GM18873 (cell line): ENCODE measurements around the gene PKD2.
"Not testable (repeated sequence)": the region's sequence is repeated elsewhere in the genome, so short reads cannot be mapped to it uniquely, and the experiment has no call there.

ENCODE experiments used
- ATAC-seq: cut with Tn5 transposase; IDR thresholded peaks from one replicate; pipeline ENCODE4 v1.9.1; 2021; ENCODE audit warnings: mild to moderate bottlenecking, moderate library complexity, moderate number of reproducible peaks; ENCODE audit not compliant: unreplicated experiment, low FRiP score

Gene PKD2

DNA sequence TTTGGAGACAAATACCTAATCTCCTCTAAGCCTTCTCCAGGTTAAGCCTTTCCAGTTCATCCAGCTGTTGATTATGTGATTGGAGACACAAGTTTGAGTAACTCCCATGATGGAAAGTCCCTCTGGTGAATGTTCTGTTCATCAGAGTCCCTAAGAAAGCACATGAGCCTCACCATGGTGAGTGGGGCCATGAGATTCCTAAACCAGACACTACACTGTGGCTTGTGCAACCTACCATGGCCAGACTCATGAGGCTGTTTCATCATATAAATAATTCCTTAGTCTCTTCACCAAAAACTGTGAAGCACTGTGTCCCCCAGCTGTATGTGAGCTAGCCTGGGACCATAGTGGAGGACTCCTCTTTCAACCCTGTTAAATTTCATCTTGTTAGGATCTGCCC, 14.4 kb downstream of the PKD2 start:
- ATAC-seq = no peak

DNA sequence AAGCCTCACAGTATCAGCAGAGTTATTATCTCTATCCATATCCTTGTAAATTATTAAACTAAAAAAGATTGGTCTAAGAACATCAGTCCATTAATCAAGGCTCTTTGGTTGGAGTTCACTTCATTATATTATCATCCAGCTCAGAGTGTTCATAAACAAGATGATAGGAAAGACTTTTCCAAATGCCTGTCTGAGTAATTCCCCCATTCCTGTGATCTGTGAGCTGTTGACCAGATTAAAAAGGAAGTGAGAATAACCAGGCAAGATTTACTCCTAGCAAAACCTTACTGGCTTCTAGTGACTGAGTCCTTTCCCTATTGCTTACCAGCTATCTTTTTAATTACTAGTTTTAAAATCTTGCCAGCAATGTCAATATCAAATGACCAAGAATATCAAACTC, 14.9 kb downstream of the PKD2 start:
- no peak for ATAC-seq

DNA sequence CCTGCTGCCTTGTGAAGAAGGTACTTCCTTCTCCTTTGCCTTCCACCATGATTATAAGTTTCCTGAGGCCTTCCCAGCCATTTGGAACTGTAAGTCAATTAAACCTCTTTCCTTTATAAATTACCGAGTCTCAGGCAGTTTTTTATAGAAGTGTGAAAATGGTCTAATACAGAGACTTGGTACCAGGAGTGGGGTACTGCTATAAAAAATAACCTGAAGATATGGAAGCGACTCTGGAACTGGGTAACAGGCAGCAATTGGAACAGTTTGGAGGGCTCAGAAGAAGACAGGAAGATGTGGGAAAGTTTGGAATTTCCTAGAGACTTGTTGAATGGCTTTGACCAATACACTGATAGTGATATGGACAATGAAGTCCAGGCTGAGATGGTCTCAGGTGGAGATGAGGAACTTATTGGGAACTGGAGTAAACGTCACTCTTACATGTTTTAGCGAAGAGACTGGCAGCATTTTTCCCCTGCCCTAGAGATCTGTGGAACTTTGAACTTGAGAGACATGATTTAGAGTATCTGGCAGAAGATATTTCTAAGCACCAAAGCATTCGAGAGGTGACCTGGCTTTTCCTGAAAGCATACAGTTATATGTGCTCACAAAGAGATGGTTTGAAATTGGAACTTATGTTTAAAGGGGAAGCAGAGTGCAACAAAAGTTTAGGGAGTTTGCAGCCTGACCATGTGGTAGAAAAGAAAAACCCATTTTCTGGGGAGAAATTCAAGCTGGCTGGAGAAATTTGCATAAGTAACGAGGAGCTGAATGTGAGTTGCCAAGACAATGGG, 18.6 kb downstream of the PKD2 start:
- ATAC-seq = not testable (repeated sequence)

DNA sequence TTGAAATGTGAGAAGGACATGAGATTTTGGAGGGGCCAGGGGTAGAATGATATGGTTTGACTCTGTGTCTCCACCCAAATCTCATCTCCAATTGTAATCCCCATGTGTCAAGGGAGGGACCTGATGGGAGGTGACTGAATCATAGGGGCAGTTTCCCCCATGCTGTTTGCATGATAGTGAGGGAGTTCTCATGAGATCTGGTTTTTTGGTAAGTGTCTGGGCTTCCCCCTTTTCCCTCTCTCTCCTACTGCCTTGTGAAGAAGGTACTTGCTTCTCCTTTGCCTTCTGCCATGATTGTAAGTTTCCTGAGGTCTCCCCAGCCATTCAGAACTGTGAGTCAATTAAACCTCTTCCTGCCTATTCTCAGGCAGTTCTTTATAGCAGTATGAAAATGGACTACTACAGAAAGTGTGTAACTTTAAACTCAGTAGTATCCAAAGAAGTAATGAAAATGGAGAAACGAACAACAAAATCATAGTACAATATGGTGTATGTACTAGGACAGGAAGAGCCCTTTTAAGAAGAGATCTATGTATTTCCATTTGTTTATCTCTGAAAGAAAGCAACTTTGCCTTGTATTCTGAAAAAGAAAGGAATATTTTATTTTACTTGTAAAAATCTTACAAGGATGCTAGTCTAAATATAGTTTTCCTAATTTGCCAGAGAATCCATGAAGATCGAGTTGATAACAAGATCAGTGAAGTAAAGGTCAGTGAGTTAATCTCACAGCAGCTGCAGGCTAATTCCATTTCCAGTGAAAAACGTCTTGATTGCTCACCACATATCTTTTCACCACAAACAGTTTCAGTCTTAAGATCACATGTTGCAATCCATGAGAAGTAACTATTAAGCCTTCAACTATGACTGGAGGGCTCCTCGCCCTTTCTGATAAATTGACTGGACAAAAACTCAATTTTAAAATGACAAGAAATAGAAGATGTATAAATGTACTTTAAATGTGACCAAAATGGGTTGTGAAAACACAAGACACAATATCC, 20.5 kb downstream of the PKD2 start:
- no peak for ATAC-seq

DNA sequence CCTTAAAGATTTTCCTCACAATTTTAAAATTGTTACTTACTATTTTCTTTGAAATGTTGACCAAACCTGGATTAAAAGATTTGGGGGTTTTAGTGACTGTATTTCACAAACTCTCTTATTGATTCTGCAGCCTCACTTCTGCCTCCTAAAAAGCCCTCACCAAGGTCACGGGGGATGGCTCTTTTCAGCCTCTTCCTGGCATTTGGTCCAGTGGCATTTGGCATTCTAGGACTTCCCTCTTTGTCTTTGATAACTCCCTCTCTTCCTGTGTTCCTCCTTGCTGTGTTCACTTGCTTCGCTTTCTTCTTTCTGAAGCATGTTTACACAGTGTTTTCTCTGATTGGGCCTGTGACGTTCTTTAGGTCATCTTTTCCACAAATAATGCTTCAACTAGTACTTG, 21.5 kb downstream of the PKD2 start:
- ATAC-seq = no peak

DNA sequence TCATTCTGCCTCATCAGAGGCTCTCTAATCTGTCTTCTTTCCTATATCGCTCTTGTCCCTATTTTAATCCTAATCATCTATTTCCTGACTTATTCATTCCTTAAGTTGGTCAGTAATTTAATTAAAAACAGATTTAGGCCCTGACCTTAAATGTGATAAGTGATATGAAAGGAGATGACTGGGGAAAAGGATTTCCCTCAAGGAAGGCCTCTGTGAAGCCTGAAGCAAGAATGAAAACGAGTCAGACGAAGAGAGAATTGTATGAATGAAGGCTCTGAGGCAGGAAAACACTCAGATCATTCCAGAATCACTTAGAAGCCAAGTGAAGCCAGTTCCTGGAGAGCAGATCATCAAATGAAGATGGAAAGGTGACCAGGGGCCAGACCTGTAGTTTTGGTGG, 22.1 kb downstream of the PKD2 start:
- ATAC-seq = no peak

DNA sequence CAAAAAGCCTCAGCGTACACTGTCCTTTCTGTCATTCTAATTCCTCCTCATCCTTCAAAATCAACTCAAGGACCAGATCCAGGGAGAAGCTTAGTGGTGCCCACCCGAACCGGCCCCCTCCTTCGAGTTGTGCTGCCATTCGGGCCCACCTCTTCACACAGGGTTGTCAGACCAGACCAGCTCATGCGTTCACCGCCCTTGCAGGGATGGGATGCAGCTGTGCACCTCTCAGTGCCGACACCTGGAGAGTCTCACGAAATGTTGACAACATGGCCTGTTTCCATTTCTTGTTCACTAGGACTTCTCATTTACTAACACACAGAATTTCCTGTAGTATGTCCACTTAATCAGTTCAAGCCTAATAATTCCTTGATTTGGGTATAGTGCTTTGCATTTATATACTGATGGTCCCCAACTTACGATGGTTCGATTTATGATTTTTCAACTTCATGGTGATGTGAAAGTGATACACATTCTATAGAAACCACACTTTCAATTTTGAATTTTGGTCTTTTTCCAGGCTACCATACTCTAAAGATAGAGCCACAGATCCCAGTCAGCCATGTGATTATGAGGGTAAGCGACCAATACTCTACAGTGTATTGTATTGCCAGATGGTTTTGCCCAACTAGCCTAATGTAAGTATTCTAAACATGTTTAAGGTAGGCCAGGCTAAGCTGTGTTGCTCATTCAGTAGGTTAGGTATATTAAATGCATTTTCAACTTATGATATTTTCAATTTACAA, 23.3 kb downstream of the PKD2 start:
- ATAC-seq = no peak

DNA sequence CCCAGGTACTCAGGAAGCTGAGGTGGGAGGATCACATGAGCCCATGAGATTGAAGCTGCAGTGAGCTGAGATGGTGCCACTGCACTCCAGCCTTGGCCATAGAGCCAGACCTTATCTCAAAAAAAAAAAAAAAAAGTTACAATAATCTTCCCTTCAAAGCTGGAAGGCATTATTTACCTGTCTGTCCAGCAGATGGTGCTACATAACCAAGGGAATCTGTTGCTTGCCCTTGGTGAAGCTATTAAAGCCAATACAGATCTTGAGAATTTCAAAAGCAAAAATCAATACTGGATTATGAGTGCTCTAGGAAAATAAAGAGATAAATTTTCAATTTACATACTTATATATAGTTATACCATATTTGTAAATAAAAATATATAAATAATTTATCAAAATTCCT, 25.9 kb downstream of the PKD2 start:
- ATAC-seq = no peak

DNA sequence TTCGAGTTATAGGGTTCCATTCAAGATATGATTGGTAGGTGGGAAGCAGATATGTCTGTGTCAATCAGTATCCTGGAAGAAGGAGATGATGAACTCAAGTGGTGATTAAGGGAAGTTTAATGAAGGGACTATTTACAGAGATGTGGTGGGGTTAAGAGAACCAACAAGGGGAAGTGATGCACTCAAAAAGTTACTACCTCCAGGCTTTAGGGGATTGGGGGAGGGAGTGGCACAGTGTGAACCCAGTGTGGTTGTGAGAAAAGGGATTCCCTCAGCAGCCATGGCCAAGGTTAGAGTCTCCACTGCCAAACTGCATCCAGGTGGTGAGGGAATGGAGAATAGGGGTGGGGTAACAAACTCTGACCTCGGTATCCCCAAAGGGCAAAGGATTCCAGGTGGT, 27.9 kb downstream of the PKD2 start:
- no peak for ATAC-seq

DNA sequence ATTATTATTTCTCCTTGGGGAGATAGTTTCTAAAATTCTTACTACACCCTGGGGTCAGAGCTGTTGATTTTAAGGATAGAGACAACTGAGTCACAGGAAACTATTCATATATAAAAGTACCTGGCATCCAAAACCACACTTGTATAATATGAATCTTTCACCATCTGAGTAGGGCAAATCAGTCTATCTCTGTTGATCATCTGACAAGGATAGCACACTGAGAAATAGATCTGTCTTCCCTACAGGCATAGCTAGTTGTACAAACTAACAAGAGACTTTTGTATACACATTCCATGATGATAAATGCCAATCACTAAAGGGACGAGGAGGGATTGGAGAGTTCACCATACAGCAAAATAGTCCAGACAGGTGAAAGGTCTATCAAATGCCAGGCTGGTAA, 30.0 kb downstream of the PKD2 start:
- no peak for ATAC-seq

DNA sequence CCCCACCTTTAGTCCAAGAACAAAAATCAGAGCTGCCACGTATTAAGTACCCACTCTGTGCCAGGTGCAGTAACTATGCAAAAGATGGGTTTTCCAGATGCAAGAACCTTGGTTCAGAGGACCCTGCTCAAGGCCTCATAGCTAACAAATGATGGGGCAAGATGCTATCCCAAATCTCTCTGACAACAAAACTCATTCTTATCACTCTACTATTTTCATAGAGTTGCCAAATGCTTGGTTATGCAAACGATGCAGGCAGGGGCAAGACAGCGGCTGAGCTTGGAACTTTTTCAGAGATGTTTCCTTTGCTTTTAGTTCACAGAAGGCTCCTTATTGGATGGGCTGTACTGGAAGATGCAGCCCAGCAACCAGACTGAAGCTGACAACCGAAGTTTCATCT, 30.5 kb downstream of the PKD2 start:
- no peak for ATAC-seq

DNA sequence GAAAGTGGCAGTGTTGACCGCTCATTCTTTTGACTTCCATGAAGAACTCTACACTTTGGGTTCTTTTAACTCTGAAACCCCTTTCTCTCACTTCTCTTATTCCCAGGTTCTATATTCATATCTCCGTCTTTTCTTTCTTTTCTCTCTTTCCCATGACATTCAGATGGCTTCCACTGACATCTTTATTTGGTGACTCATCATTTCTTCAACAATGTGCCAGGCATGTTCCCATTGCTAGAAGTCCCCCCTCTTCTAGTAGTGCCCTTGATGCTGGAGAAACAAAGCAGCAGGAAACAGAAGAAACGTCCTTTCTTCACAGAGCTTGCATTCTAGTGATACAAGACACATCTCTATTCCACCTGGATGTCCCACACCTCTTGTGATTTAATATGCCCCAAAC, 33.3 kb downstream of the PKD2 start:
- ATAC-seq = no peak

DNA sequence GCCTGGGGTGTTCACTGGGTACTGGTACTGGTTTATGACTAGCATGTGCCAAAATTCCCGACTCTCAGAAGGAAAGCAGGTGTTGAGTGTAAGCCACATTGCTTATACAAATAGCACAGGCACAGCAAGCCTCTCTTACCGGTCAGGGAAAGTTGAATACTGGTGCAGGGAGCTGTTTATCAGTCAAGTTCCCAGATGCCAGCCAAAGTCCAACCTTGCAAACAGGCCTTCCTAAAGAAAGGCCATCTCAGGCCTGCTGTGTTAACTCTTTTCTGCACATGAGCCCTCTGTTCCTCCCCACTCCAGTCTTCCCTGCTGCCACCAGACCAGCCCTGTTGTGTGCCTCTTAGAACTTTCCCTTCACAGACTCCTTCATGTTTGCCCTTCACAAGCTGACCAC, 34.2 kb downstream of the PKD2 start:
- no peak for ATAC-seq

DNA sequence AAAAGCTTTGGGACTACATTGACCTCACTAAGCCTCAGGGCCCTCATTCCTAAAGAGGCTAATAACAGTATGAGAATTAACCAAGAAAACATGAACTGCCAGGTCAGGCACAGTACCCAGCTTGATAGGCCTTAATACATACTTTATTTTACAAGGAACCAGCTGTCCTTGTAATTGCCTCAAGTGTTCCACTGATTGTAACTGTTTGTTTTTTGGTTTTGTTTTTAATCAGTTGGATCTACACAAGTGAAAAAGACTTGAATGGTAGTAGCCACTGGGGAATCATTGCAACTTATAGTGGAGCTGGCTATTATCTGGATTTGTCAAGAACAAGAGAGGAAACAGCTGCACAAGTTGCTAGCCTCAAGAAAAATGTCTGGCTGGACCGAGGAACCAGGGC, 35.6 kb downstream of the PKD2 start:
- no peak for ATAC-seq

DNA sequence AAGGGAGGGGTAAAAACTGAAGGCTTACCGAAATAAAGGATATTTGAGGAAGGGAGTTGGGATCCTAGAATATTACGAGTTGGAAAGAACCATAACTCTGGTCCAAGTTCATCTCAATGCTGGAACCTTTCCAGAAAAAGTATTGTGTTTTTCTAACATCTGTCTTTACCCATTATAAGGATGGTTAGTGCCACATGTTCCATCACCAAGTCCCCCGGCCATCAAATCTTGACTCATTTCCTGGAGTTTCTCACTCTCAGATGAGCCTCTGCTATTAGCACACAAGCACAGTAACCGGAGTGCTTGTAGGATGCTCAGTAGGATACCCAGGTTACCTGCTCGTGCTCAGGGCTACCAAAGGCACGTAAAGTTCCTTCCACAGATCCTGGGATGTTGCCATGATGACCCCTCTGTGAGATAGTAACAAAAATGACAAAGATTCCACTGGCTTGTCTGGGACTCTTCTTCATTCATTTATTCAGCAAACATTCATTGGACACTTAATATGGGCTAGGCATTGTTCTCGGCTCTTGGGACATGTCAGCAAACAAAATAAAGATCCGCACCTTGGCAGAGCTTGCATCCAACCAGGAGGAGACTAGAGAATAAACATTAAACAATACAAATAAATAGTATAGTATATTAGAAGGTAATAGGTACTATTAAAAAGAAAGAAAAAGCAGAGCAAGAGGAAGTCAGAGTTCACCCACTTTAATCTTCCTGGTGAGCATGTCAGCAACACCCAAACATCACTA, 36.3 kb downstream of the PKD2 start:
- ATAC-seq = no peak

DNA sequence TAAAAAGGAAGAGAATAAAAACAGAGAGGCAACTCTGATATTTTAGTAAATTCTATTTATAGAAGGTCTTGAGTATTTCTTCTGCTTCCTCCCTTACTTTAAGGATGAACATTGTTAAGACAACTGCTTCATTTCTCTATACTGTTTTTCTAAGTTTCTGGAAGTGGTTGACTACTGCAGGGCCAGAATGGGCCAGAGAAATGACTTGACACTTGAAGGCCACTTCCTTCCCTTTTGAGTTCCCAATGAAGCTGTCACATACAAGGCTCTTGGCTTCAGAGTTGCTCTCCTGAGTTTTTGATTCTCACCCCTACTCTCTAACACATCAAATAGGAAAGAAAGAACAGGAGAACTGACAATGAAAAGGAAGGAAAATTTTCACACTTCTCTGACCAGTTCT, 37.6 kb downstream of the PKD2 start:
- no peak for ATAC-seq

DNA sequence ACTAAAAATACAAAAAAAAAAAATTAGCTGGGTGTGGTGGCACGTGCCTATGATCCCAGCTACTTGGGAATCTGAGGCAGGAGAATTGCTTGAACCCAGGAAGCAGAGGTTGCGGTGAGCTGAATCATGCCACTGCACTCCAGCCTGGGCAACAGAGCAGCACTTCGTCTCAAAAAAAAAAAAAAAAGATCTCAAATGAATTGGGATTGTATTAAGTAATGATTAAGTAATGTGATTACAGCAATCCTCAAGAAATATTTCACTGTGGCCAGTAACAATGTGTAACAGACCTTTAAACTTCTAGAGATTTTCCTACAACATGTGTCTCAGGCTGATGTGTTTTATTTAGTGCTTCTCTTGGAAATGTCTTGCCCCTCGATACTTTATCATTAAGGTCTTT, 46.8 kb downstream of the PKD2 start:
- ATAC-seq = no peak

DNA sequence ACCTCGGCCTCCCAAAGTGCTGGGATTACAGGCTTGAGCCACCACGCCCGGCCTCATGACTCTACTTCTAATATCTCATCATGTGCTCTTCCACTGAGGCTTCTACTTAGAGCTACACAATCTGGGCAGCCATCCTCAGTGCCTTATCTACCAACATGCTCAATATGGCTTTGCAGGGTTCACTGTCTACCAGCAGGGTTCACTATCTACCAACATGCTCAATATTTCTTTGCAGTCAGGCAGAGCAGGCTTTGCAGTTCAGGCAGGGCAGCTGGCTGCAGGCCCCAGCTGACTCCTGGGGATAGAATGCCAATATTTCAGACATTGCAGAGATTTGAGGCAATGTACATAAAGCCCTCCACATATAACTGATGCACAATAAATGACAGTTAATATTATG, 47.5 kb downstream of the PKD2 start:
- ATAC-seq = no peak

DNA sequence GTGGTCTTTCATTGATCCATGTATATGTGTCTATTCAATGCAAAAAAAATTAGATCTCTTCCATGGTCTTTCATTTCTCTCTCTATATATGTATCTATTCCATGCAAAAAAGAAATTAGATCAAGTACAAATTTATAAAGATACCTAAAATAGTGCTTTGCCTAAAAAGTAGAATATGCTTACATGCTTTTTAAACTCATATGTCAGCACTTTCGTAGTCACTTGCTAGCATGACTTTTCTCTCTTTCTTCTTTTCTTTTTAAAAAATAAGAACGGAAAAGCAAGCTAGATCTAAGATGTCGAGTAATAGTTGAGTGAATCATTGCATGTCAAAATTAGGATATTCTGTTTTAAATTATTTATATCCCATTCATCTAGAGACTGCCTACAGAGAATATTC, 50.9 kb downstream of the PKD2 start:
- no peak for ATAC-seq

DNA sequence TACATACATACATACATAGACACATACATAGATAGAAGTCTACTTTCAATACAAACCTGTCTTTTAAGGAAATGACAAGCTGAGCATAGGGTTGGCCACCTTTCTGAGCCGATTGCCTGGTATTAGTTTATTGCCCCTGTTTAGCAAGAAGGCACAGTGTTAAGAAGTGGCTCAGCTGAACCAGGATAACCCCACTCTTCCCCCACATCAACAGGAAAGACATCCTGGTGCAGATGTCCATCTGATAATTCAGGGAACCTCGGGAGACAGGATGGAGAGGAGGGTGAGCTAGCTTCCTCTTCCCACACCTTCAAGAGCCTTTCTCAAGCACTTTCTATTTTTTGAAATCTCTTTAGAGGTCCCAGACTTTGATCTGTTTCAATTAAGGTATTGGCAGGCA, 52.3 kb downstream of the PKD2 start:
- no peak for ATAC-seq
